Astrocyte (in vitro differentiated cells and primary cell): Measurements from ENCODE around the gene REPIN1.

ENCODE experiments used
- EZH2 ChIP-seq: IDR thresholded peaks from 2 replicates; pipeline ENCODE4 v1.6.1; 2012; ENCODE audit warnings: mild to moderate bottlenecking, low read length, inconsistent platforms; ENCODE audit not compliant: insufficient read depth
- TF ChIP-seq, protein P1 (sequence below): IDR thresholded peaks from 2 replicates; pipeline ENCODE4 v1.5.1; 2011; ENCODE audit warnings: low read depth, mild to moderate bottlenecking, inconsistent platforms, low read length, moderate library complexity; ENCODE audit not compliant: insufficient read depth

DNA sequence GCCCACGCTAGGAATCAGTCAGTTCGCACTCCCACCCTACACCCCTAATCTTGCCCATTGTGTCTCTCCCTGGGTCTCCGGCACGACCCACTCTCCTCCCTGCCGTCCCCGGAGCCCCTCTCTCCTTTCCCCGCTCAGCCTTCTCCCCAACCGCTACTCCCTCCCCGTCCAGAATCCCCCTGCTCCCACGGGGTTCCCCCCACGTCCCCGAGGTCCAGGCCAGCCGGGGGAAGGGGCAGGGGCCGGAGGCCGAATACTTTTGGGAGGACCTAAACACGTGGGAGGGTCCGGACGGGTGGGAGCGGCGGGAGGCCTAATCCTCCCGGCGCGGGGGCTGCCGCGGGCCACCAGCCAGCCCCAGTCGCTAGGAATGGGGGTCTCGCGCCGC, 27.8 kb upstream of the REPIN1 start:
- peak; percentile 76 for TF ChIP-seq EZH2
- TF ChIP-seq, protein P1, sequence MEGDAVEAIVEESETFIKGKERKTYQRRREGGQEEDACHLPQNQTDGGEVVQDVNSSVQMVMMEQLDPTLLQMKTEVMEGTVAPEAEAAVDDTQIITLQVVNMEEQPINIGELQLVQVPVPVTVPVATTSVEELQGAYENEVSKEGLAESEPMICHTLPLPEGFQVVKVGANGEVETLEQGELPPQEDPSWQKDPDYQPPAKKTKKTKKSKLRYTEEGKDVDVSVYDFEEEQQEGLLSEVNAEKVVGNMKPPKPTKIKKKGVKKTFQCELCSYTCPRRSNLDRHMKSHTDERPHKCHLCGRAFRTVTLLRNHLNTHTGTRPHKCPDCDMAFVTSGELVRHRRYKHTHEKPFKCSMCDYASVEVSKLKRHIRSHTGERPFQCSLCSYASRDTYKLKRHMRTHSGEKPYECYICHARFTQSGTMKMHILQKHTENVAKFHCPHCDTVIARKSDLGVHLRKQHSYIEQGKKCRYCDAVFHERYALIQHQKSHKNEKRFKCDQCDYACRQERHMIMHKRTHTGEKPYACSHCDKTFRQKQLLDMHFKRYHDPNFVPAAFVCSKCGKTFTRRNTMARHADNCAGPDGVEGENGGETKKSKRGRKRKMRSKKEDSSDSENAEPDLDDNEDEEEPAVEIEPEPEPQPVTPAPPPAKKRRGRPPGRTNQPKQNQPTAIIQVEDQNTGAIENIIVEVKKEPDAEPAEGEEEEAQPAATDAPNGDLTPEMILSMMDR: no peak
